Small intestine (tissue), 7 donors: ENCODE data around the gene TH. TPM values are rescaled to one million over a fixed set of nuclear protein-coding genes. Genes with fewer than 3 reads are reported as not detected.
"Not testable (repeated sequence)": the region's sequence is repeated elsewhere in the genome, so short reads cannot be mapped to it uniquely, and the experiment has no call there.

Source experiments
- DNase-seq, 2 donors: peaks; one replicate each; pipeline versions ENCODE4 v3.0.0 to v3.0.0-alpha.2; 2013
- FAIRE-seq: peaks from 2 replicates; lab custom pipeline; 2012; peaks lifted over from hg19 to GRCh38; lab: Jason Lieb, UNC
- H3K27ac ChIP-seq, 3 donors: one replicate each; pipeline ENCODE4 v1.5.1; 2013; ENCODE audit warnings: low read length in 2 of 3, mild to moderate bottlenecking in 2 of 3, control low read depth in 1 of 3, inconsistent platforms in 1 of 3, low read depth in 1 of 3, moderate library complexity in 1 of 3
- H3K27me3 ChIP-seq, 3 donors: one replicate each; pipeline ENCODE4 v1.6.1; 2013; ENCODE audit warnings: low read length in 3 of 3, inconsistent platforms in 1 of 3; ENCODE audit not compliant: control insufficient read depth in 3 of 3, insufficient read depth in 3 of 3
- H3K36me3 ChIP-seq, 3 donors: one replicate each; pipeline ENCODE4 v1.6.1; 2013; ENCODE audit warnings: low read length in 3 of 3, inconsistent platforms in 1 of 3, low read depth in 1 of 3, mild to moderate bottlenecking in 1 of 3, moderate library complexity in 1 of 3; ENCODE audit not compliant: control insufficient read depth in 3 of 3, insufficient read depth in 2 of 3
- H3K4me1 ChIP-seq, 3 donors: one replicate each; pipeline ENCODE4 v1.6.1; 2013; ENCODE audit warnings: low read length in 2 of 3, inconsistent platforms in 1 of 3, low read depth in 1 of 3, mild to moderate bottlenecking in 1 of 3, moderate library complexity in 1 of 3; ENCODE audit not compliant: control insufficient read depth in 3 of 3, insufficient read depth in 2 of 3
- H3K4me3 ChIP-seq, 3 donors: one replicate each; pipeline ENCODE4 v1.5.1; 2013; ENCODE audit warnings: low read length in 3 of 3, control low read depth in 1 of 3, inconsistent platforms in 1 of 3, low read depth in 1 of 3, mild to moderate bottlenecking in 1 of 3, moderate library complexity in 1 of 3
- H3K9me3 ChIP-seq, 2 donors: one replicate each; pipeline ENCODE4 v1.6.1; 2013; ENCODE audit warnings: low read depth in 1 of 2, low read length in 1 of 2; ENCODE audit not compliant: control insufficient read depth in 2 of 2, insufficient read depth in 1 of 2
- WGBS, 3 donors: extraction: QIAGEN DNeasy Blood & Tissue Kit; methylation state at CpG; one replicate each; pipeline ENCODE4 v1.1.7; 2013; 5-methylcytosine and 5-hydroxymethylcytosine counted together
- polyA plus RNA-seq, 4 donors: library from polyadenylated mRNA; stranded (reverse) in 3 of 4; unstranded in 1 of 4; fragments of 200-250 nt in 3 of 4; fragments of 120-200 nt in 1 of 4; gene quantifications; one replicate each; pipeline versions ENCODE4 v1.2.1 to v1.2.3, GENCODE V29; 2013
- donor health status: healthy with polysubstance abuse.
- donor health status: control.
- donor health status: control.
- donor health status: Bipolar disorder and iron deficiency.
- donor health status: healthy.

The TH gene
- polyA plus RNA-seq, 4 donors: 0.10 to 1.7 TPM; not detected in 2

GRCh38 chr11:2193888-2194595 is 22.4 kb upstream of the TH start:
- not testable (repeated sequence) for FAIRE-seq, H3K4me3 ChIP-seq, H3K36me3 ChIP-seq, H3K27ac ChIP-seq, H3K9me3 ChIP-seq
- Histone ChIP-seq H3K4me1 (peaks cover 0 to 40% (median 0%) of the 10 kb centered on the region in 3 donors), H3K27me3 (peaks cover 0 to 20% (median 6%) of the 10 kb centered on the region in 3 donors)
- DNase-seq: peak in 1 of 2 donors; percentile 30
- WGBS, 3 donors: 26 to 64% (median 39%) methylated on average over 14 to 17 of the region's 20 CpGs

GRCh38 chr11:2193099-2193887 is 21.7 kb upstream of the TH start:
- H3K4me3 ChIP-seq: no peak overlapping the region
- no peaks in the 10 kb centered on the region for H3K36me3 ChIP-seq
- FAIRE-seq: no peak
- H3K4me1 ChIP-seq: peaks cover 0 to 40% (median 0%) of the 10 kb centered on the region in 3 donors
- no peak overlapping the region for H3K27ac ChIP-seq
- no peaks in the 10 kb centered on the region for H3K9me3 ChIP-seq
- H3K27me3 ChIP-seq: peaks cover 0 to 20% (median 8%) of the 10 kb centered on the region in 3 donors
- 35 to 72% (median 54%) methylated on average over 23 to 26 of the region's 26 CpGs for WGBS, 3 donors
- DNase-seq: peak; percentile 36 to 73

- DNase-seq: no peak
- H3K27ac ChIP-seq: no peak overlapping the region
- no peak overlapping the region for H3K4me3 ChIP-seq
- H3K9me3 ChIP-seq: no peaks in the 10 kb centered on the region
- H3K4me1 ChIP-seq: peaks cover 0 to 35% (median 0%) of the 10 kb centered on the region in 3 donors
- WGBS, 3 donors: 70 to 90% (median 72%) methylated on average over 10 of the region's 10 CpGs
- peaks cover 0 to 20% (median 8%) of the 10 kb centered on the region in 3 donors for H3K27me3 ChIP-seq
- no peaks in the 10 kb centered on the region for H3K36me3 ChIP-seq
- no peak for FAIRE-seq
These were observed 20.8 kb upstream of the TH start for GRCh38 chr11:2192435-2192834.

- WGBS, 3 donors: 8 to 68% (median 32%) methylated on average over 7 of the region's 7 CpGs
- Histone ChIP-seq H3K4me3 (no peak overlapping the region), H3K27me3 (peaks cover 0 to 20% (median 8%) of the 10 kb centered on the region in 3 donors), H3K27ac (no peak overlapping the region), H3K9me3 (no peaks in the 10 kb centered on the region), H3K4me1 (peaks cover 0 to 33% (median 0%) of the 10 kb centered on the region in 3 donors), H3K36me3 (no peaks in the 10 kb centered on the region)
- DNase-seq (peak in 1 of 2 donors; percentile 33), FAIRE-seq (no peak)
These were observed 20.3 kb upstream of the TH start for GRCh38 chr11:2191883-2192282.

GRCh38 chr11:2190657-2191471 is 19.2 kb upstream of the TH start:
- WGBS, 3 donors: 12 to 38% (median 29%) methylated on average over 30 of the region's 30 CpGs
- no peak overlapping the region for H3K27ac ChIP-seq
- peaks cover 0 to 22% (median 8%) of the 10 kb centered on the region in 3 donors for H3K27me3 ChIP-seq
- no peak for DNase-seq
- no peak overlapping the region for H3K4me3 ChIP-seq
- H3K9me3 ChIP-seq: no peaks in the 10 kb centered on the region
- peaks cover 0 to 33% (median 0%) of the 10 kb centered on the region in 3 donors for H3K4me1 ChIP-seq
- H3K36me3 ChIP-seq: no peaks in the 10 kb centered on the region
- FAIRE-seq: no peak

- no peak overlapping the region for H3K4me3 ChIP-seq
- H3K27me3 ChIP-seq: peaks cover 0 to 23% (median 11%) of the 10 kb centered on the region in 3 donors
- no peaks in the 10 kb centered on the region for H3K9me3 ChIP-seq
- peaks cover 0 to 33% (median 0%) of the 10 kb centered on the region in 3 donors for H3K4me1 ChIP-seq
- H3K36me3 ChIP-seq: no peaks in the 10 kb centered on the region
- H3K27ac ChIP-seq: no peak overlapping the region
- DNase-seq (no peak), FAIRE-seq (no peak)
- 35 to 59% (median 46%) methylated on average over 26 to 29 of the region's 29 CpGs for WGBS, 3 donors
These were observed 18.5 kb upstream of the TH start for GRCh38 chr11:2189938-2190656.

GRCh38 chr11:2188745-2189144 is 17.1 kb upstream of the TH start:
- DNase-seq (no peak), FAIRE-seq (no peak)
- H3K4me1 ChIP-seq: peaks cover 0 to 20% (median 0%) of the 10 kb centered on the region in 3 donors
- 74 to 90% (median 79%) methylated on average over 19 of the region's 19 CpGs for WGBS, 3 donors
- no peak overlapping the region for H3K4me3 ChIP-seq
- no peaks in the 10 kb centered on the region for H3K9me3 ChIP-seq
- H3K27ac ChIP-seq: no peak overlapping the region
- peaks cover 0 to 30% (median 13%) of the 10 kb centered on the region in 3 donors for H3K27me3 ChIP-seq
- no peaks in the 10 kb centered on the region for H3K36me3 ChIP-seq
